HG02970 (cell line): ENCODE data around the gene PCARE.

Experiments
- ATAC-seq: cut with Tn5 transposase; IDR thresholded peaks from one replicate; pipeline ENCODE4 v1.9.1; 2021; ENCODE audit warnings: mild to moderate bottlenecking, moderate library complexity, moderate number of reproducible peaks; ENCODE audit not compliant: unreplicated experiment, low FRiP score

The PCARE gene

DNA sequence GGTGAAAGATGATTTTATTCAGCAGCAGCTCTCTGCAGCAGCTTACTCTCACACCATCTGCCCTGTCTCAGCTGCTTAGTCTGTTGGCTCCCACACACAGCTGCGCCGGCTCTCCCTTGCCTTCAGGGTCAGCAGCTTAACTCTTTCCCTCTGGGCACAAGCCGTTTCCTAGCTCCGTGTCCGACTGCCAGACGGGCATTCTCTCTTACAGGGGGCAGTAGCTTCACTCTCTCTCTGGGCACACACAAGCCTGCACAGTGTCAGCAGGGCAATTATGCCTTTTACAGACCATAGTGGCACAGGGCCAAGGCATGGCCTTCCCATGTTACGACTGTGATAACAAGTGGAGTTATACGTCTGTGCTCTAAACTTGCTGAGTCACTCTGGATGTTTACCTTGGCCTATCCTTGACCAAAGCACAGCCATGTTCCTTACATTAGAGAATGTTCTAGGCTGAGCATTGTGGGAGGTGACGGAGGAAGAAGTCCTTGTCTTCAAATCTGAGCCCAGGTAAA lies 31.7 kb downstream of the PCARE start:
- ATAC-seq = no peak

DNA sequence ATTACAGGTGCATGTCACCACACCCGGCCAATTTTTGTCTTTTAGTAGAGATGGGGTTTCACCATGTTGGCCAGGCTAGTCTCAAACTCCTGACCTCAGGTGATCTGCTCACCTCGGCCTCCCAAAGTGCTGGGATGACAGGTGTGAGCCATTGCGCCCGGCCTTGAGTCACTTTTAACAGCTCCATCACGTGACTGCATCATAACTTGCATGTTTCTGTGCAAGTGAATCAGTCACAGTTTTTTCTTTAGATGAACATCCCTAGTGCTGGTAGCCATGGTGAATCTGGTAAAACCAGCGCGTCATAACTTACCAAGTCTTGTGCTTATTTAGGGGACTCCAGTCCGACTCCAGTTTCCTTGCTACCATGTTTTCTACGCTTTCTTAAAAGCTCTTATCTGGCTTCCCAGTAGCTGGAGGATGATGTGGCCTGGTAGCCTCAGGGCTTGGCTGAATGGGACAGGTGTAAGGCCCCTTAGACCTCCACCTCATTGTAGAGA lies 33.1 kb downstream of the PCARE start:
- ATAC-seq = no peak

- ATAC-seq = no peak
Observed at GRCh38 chr2:29040552-29040951, 33.8 kb downstream of the PCARE start.

GRCh38 chr2:29039718-29040480 lies 34.4 kb downstream of the PCARE start:
- no peak for ATAC-seq

- ATAC-seq = no peak
Observed at GRCh38 chr2:29035016-29035745, 39.1 kb downstream of the PCARE start.

DNA sequence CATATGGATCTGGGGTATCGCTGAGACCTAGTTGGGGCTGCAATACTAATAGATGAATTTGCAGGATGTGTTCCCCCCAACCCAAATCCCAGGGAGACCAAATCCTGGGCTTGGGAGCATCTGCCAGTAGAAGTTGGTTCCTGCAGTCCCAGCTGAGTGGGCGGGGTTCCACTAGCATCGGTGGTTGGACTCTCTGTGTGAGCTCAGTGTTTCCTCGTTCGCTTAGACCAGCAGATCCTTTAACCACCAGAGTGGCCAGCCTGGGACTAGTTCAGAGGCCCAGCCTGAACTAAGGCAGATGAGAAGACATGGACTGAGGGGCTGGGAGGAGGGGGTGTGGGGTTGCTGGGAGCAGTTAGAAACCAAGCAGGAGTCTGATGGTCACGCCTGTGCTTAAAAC lies 40.7 kb downstream of the PCARE start:
- no peak for ATAC-seq

- no peak for ATAC-seq
Observed at GRCh38 chr2:29033172-29033571, 41.2 kb downstream of the PCARE start.

GRCh38 chr2:29032189-29032588 lies 42.1 kb downstream of the PCARE start:
- no peak for ATAC-seq

DNA sequence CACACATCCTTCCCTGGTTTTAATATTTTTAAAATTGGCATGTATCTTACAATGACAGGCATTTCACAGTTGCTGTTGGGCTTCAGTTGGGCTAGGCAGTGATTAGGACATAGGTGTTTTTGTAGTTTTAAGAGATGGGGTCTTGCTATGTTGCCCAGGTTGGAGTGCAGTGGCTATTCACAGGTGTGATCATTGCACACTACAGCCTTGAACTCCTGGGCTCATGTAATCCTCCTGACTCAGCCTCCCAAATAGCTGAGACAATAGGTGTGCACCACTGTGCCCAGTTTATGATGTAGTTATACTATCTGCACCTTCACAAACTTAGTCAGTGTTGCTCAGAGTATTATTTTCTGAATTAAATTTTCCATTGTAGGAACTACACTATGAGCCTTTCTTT lies 43.3 kb downstream of the PCARE start:
- ATAC-seq = no peak

- no peak for ATAC-seq
Observed at GRCh38 chr2:29025711-29026110, 48.6 kb downstream of the PCARE start.

- no peak for ATAC-seq
Observed at GRCh38 chr2:29024882-29025430, 49.4 kb downstream of the PCARE start.

DNA sequence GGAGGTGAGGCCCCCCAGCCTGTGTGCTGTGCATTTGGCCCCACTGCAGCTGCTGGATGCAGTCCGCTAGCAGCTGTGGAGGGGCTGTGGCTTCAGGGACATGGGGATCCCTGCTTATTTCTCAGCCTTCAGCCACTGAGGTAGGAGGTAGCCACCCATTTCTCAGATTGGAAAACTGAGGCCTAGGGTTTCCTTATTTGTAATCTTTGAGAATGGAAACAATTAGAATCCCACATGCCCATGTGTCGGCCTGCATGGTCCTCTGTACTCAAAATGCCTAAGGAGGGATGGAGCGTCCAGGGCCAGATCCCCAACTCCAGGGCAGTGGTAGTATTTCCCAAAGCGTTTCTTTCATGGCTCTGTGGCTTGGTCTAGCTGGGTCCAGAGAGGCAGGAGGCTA lies 51.1 kb downstream of the PCARE start:
- no peak for ATAC-seq

GRCh38 chr2:29022679-29023078 lies 51.6 kb downstream of the PCARE start:
- ATAC-seq = no peak

DNA sequence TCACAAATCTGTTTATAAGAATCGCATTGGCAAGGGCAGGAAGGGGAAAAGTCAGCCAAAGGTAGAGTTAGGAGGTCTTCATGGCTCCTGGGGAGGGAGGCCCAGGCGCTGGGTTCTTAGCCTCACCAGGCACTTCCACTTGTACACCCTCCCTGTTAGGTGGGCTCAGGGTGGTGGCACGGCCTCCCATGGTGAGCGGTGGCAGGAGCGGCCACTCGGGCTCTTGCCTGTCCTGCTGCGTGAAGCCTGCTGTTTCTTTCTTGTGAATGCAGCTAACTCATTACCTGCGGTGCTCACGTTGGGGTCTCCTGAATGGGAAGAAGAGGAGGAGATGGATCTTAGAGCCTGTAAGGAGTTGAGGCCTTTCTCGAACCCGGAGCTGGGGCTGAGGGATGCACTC lies 52.4 kb downstream of the PCARE start:
- ATAC-seq = no peak

DNA sequence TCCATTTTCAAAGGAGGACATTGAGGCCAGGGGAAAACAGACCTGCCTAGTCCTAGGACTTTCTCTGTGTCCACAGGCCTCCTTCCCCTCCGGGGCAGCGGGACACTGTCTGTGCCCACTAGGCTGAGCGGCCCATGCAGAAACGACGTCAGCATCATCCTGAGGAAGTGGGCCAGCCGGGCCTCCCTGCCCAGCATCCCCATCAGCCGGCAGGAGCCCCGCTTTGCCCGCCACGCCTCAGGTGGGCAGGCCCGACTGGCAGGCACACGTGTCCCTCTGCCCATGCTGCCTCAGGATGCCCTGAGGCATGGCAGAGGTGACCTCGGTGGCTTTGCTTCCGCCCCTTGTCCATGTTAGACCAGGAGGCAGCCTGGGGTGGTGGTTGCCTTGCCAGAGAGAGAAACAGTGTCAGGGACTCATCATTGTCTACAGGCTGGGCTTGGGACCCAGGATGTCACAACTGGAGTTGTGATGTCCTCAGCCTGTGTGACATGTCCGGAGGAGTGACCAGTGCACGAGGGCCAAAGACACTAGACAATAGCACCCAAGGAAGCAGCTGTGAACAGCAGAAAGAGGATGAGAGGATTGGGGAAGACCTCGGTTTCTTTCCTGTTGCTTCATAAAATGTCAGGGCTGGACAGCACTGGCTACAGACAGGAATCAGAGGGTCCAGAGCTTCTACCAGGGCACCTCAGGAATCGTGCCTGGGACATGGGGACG lies 56.4 kb downstream of the PCARE start:
- ATAC-seq = no peak

DNA sequence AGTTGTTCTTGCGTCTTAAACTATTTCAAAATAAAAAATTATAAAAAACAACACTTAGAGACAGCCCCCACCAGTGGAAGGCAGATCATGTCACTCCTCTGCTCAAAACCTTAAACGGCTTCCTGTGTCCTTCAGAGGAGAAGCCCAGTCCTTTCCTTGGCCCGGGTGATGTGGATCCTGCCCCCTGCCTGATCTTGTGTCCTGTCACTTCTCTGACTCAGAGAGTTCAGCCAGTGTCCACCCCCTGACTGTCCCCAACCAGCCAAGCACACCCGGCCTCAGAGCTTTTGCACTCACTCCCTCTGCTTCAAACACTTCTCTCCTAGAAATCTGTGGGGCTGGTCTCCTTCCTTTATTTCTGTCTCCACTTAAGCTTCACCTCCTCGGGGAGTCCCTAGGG lies 57.8 kb downstream of the PCARE start:
- ATAC-seq = no peak

DNA sequence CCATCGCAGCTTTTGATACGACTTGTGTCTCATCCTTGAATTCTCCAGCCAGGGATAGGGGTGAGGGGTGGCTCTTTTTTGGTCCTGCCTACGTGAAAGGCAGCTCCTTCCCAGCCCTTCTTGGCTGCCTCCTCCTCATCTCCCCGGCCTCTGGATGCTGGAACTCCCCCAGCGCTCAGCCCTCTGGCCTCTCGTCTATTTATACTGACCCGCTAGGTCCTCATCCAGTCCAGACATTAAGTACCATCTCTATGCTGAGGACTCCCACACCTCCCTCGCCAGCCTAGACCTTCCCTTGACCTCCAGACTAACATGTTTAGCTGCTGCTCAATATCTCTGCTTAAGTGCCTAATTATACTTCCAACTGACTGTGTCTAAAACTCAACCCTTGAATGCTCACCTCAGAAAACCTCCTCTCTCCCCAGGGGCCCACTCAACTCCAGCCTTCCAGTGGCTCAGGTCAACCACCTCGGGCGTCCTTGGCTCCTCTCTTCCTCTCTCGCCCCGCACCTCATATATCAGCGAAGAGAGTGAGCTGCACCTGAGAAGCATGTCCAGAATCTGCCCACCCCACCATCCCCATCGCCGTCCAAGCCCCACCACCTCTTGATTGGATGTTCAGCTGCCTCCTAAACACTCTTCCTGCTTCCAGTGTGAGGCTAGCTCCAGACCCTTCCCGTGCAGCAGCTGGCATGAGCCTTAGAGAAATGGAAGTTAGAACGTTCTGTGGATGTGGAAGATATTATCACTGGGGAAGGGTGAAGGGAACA lies 58.4 kb downstream of the PCARE start:
- no peak for ATAC-seq

GRCh38 chr2:29014811-29015421 lies 59.4 kb downstream of the PCARE start:
- no peak for ATAC-seq

- no peak for ATAC-seq
Observed at GRCh38 chr2:29014331-29014730, 60.0 kb downstream of the PCARE start.
